H9 (cell line): ENCODE results near the gene CCSER1. TPM values are rescaled to one million over a fixed set of nuclear protein-coding genes. Genes with fewer than 3 reads are reported as not detected.

ENCODE experiments used
- DNase-seq: peaks from one replicate; pipeline ENCODE4 v3.0.0-alpha.2; 2017
- H2AFZ ChIP-seq: one replicate; pipeline ENCODE4 v1.6.1; 2013; ENCODE audit warnings: mild to moderate bottlenecking, low read length, control low read depth, moderate library complexity
- H2AK5ac ChIP-seq: 2 replicates; pipeline ENCODE4 v1.6.1; 2013; ENCODE audit warnings: low read length, control low read depth, mixed read lengths; ENCODE audit not compliant: insufficient read length
- H2BK120ac ChIP-seq: one replicate; pipeline ENCODE4 v1.6.1; 2013; ENCODE audit warnings: low read depth, mild to moderate bottlenecking, low read length, control low read depth, inconsistent platforms; ENCODE audit not compliant: poor library complexity, severe bottlenecking
- H2BK12ac ChIP-seq: 2 replicates; pipeline ENCODE4 v1.6.1; 2013; ENCODE audit warnings: low read length, control low read depth, mixed read lengths, low read depth; ENCODE audit not compliant: insufficient read length
- H2BK15ac ChIP-seq: 2 replicates; pipeline ENCODE4 v1.6.1; 2013; ENCODE audit warnings: low read depth, low read length, control low read depth
- H2BK20ac ChIP-seq: one replicate; pipeline ENCODE4 v1.6.1; 2013; ENCODE audit warnings: low read depth, mild to moderate bottlenecking, low read length, control low read depth, inconsistent platforms; ENCODE audit not compliant: poor library complexity, severe bottlenecking
- H2BK5ac ChIP-seq: 2 replicates; pipeline ENCODE4 v1.6.1; 2013; ENCODE audit warnings: low read length, control low read depth, mixed read lengths; ENCODE audit not compliant: insufficient read length
- H3K14ac ChIP-seq: 2 replicates; pipeline ENCODE4 v1.6.1; 2013; ENCODE audit warnings: low read length, control low read depth; ENCODE audit not compliant: insufficient read depth
- H3K18ac ChIP-seq: 2 replicates; pipeline ENCODE4 v1.6.1; 2013; ENCODE audit warnings: low read depth, mild to moderate bottlenecking, mixed read lengths, low read length, control low read depth; ENCODE audit not compliant: insufficient read length
- H3K23ac ChIP-seq: 2 replicates; pipeline ENCODE4 v1.6.1; 2013; ENCODE audit warnings: low read length, control low read depth, mixed read lengths, low read depth; ENCODE audit not compliant: insufficient read length
- H3K23me2 ChIP-seq: 2 replicates; pipeline ENCODE4 v1.6.1; 2013; ENCODE audit warnings: low read depth, mild to moderate bottlenecking, mixed read lengths, low read length, control low read depth; ENCODE audit not compliant: insufficient read length, poor library complexity, severe bottlenecking
- H3K27ac ChIP-seq: 2 replicates; pipeline ENCODE4 v1.5.1; 2013; ENCODE audit warnings: low read length, control low read depth, mixed read lengths, low read depth; ENCODE audit not compliant: insufficient read length
- H3K27me3 ChIP-seq: 2 replicates; pipeline ENCODE4 v1.6.1; 2013; ENCODE audit warnings: low read length, control low read depth, inconsistent platforms; ENCODE audit not compliant: insufficient read depth
- H3K4ac ChIP-seq: 2 replicates; pipeline ENCODE4 v1.6.1; 2013; ENCODE audit warnings: low read depth, mild to moderate bottlenecking, control low read depth, inconsistent platforms, low read length, moderate library complexity
- H3K4me1 ChIP-seq: 2 replicates; pipeline ENCODE4 v1.6.1; 2013; ENCODE audit warnings: low read length, control low read depth, inconsistent platforms; ENCODE audit not compliant: insufficient read depth
- H3K4me2 ChIP-seq: 2 replicates; pipeline ENCODE4 v1.6.1; 2013; ENCODE audit warnings: low read length, control low read depth, mixed read lengths; ENCODE audit not compliant: insufficient read length, insufficient read depth
- H3K56ac ChIP-seq: 2 replicates; pipeline ENCODE4 v1.6.1; 2013; ENCODE audit warnings: low read depth, mild to moderate bottlenecking, mixed read lengths, low read length, control low read depth; ENCODE audit not compliant: insufficient read length
- H3K79me1 ChIP-seq: 2 replicates; pipeline ENCODE4 v1.6.1; 2013; ENCODE audit warnings: low read depth, mild to moderate bottlenecking, moderate library complexity, low read length, control low read depth, inconsistent platforms; ENCODE audit not compliant: insufficient read depth, poor library complexity, severe bottlenecking
- H3K79me2 ChIP-seq: 2 replicates; pipeline ENCODE4 v1.6.1; 2013; ENCODE audit warnings: low read length, control low read depth, inconsistent platforms; ENCODE audit not compliant: insufficient read depth
- H3K9ac ChIP-seq: 2 replicates; pipeline ENCODE4 v1.6.1; 2013; ENCODE audit warnings: low read length, control low read depth, mixed read lengths; ENCODE audit not compliant: insufficient read length; ENCODE audit errors: extremely low read depth
- H3K9me3 ChIP-seq: one replicate; pipeline ENCODE4 v1.6.1; 2013; ENCODE audit warnings: low read depth, low read length, inconsistent platforms; ENCODE audit not compliant: control insufficient read depth
- H3T11ph ChIP-seq: one replicate; pipeline ENCODE4 v1.6.1; 2013; ENCODE audit warnings: mild to moderate bottlenecking, low read length, control low read depth, inconsistent platforms
- H4K20me1 ChIP-seq: one replicate; pipeline ENCODE4 v1.6.1; 2013; ENCODE audit not compliant: control insufficient read depth, insufficient read length, insufficient read depth
- H4K5ac ChIP-seq: 2 replicates; pipeline ENCODE4 v1.6.1; 2013; ENCODE audit warnings: low read depth, mild to moderate bottlenecking, mixed read lengths, low read length, control low read depth; ENCODE audit not compliant: insufficient read length
- H4K8ac ChIP-seq: replicated peaks from 2 replicates; pipeline ENCODE4 v1.6.1; 2013; ENCODE audit warnings: low read length, control low read depth, mixed read lengths, low read depth; ENCODE audit not compliant: insufficient read length
- H4K91ac ChIP-seq: 2 replicates; pipeline ENCODE4 v1.6.1; 2013; ENCODE audit warnings: low read depth, mild to moderate bottlenecking, moderate library complexity, mixed read lengths, low read length, control low read depth; ENCODE audit not compliant: insufficient read length
- H3K27ac Mint-ChIP-seq, 3 experiments: 2 replicates in 2 of 3; 3 replicates in 1 of 3; pipeline ENCODE4 v1.8.0; 2020 to 2021; ENCODE audit warnings: mixed read lengths in 3 of 3, mild to moderate bottlenecking in 1 of 3, moderate library complexity in 1 of 3
- H3K27me3 Mint-ChIP-seq: 2 replicates; pipeline ENCODE4 v1.8.0; 2021; ENCODE audit warnings: low read depth, mild to moderate bottlenecking, moderate library complexity, mixed read lengths
- H3K36me3 Mint-ChIP-seq, 3 experiments: 2 replicates in 2 of 3; 3 replicates in 1 of 3; pipeline ENCODE4 v1.8.0; 2020 to 2021; ENCODE audit warnings: low read depth in 3 of 3, mixed read lengths in 3 of 3; ENCODE audit not compliant: insufficient read depth in 1 of 3
- H3K4me1 Mint-ChIP-seq, 2 experiments: 2 replicates each; pipeline ENCODE4 v1.8.0; 2020; ENCODE audit warnings: mixed read lengths in 2 of 2
- H3K4me3 Mint-ChIP-seq, 2 experiments: 2 replicates in 1 of 2; 3 replicates in 1 of 2; pipeline ENCODE4 v1.8.0; 2020 to 2021; ENCODE audit warnings: mild to moderate bottlenecking in 2 of 2, mixed read lengths in 2 of 2, moderate library complexity in 1 of 2
- H3K9me3 Mint-ChIP-seq, 2 experiments: 2 replicates in 1 of 2; 3 replicates in 1 of 2; pipeline ENCODE4 v1.8.0; 2020; ENCODE audit warnings: mild to moderate bottlenecking in 2 of 2, mixed read lengths in 2 of 2, moderate library complexity in 1 of 2
- WGBS: extraction: QIAGEN DNeasy Blood & Tissue Kit; methylation state at CpG from one replicate; pipeline ENCODE4 v1.1.7; 2013; ENCODE audit warnings: missing lambda C conversion rate, low lambda C conversion rate, mixed read lengths; ENCODE audit not compliant: insufficient read length; ENCODE audit errors: extremely low coverage; 5-methylcytosine and 5-hydroxymethylcytosine counted together
- total RNA-seq: library from RNA; stranded (reverse); gene quantifications from 2 replicates; pipeline ENCODE4 v1.2.1, GENCODE V29; 2021
- TF ChIP-seq, protein P1 (sequence below): fragments of 200-600 bp; sonication (generic); conservative IDR thresholded peaks from 3 replicates; pipeline ENCODE4 v1.8.0; 2021; ENCODE audit warnings: antibody characterized with exemption, mild to moderate bottlenecking

The CCSER1 gene
- total RNA-seq, 1 experiment from 2014 or later, result 0.37 TPM

DNA sequence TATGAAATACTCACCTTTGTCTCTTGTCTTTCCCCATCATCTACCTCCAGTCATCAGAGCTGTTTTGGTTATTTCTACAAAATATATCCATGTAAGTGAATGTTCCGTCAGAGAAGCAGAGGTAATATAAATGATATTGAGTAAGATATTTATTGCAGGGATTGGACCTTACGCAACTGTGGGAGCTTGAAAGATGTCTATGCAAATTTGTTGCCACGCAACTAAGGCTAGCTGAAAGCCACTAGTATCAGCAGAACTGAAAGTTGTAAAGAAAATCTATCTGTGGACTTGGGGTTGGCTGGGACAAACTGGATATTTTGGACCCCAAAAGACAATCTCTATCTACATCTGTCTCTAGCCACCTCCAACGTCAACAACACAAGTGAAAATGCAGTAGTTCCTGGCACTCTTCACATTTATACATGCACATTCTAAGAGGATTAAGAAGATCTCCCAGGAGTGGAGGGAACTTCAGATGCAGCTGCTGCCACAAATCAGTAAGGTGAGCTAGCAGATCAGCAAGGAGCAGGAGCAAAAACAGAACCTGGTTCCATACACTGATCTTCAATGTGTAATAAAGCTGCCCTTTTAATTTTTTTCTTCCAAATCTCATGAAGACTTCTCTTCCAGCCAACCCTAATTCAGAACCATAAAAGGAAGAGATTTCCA lies 8.5 kb upstream of the CCSER1 start:
- WGBS, result no CpG with 5 or more reads among the region's 4 CpGs
- H2AFZ ChIP-seq, result no peak overlapping the region
- no peak overlapping the region for H3K27ac Mint-ChIP-seq

More for the DNA sequence above, 8.5 kb upstream of the CCSER1 start:
- Mint-ChIP-seq H3K27me3 (no peaks in the 10 kb centered on the region), H3K4me3 (no peak overlapping the region), H3K9me3 (no peaks in the 10 kb centered on the region), H3K36me3 (no peaks in the 10 kb centered on the region), H3K4me1 (peaks cover 6 to 11% of the 10 kb centered on the region in 2 experiments)
- Histone ChIP-seq H2BK12ac (no peak overlapping the region), H3K27ac (no peak overlapping the region), H3K9ac (no peak overlapping the region), H4K5ac (no peak overlapping the region), H2BK15ac (no peak overlapping the region), H3K79me1 (no peaks in the 10 kb centered on the region), H3K23me2 (no peaks in the 10 kb centered on the region), H3K18ac (no peak overlapping the region), H2BK5ac (no peak overlapping the region), H3K4ac (no peak overlapping the region), H3T11ph (no peak overlapping the region), H3K4me2 (no peak overlapping the region), H4K20me1 (no peaks in the 10 kb centered on the region), H3K14ac (no peak overlapping the region), H2BK120ac (no peak overlapping the region), H3K9me3 (no peaks in the 10 kb centered on the region), H4K91ac (no peak overlapping the region), H2BK20ac (no peak overlapping the region), H4K8ac (no peak overlapping the region), H3K27me3 (no peaks in the 10 kb centered on the region), H3K23ac (no peak overlapping the region), H2AK5ac (no peak overlapping the region), H3K56ac (no peak overlapping the region), H3K79me2 (no peaks in the 10 kb centered on the region), H3K4me1 (peaks cover 5% of the 10 kb centered on the region)
- TF ChIP-seq, protein P1, sequence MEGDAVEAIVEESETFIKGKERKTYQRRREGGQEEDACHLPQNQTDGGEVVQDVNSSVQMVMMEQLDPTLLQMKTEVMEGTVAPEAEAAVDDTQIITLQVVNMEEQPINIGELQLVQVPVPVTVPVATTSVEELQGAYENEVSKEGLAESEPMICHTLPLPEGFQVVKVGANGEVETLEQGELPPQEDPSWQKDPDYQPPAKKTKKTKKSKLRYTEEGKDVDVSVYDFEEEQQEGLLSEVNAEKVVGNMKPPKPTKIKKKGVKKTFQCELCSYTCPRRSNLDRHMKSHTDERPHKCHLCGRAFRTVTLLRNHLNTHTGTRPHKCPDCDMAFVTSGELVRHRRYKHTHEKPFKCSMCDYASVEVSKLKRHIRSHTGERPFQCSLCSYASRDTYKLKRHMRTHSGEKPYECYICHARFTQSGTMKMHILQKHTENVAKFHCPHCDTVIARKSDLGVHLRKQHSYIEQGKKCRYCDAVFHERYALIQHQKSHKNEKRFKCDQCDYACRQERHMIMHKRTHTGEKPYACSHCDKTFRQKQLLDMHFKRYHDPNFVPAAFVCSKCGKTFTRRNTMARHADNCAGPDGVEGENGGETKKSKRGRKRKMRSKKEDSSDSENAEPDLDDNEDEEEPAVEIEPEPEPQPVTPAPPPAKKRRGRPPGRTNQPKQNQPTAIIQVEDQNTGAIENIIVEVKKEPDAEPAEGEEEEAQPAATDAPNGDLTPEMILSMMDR, result no peak
- DNase-seq, result no peak
